H1 (cell line): ENCODE results near the gene POM121C. TPM values are rescaled to one million over a fixed set of nuclear protein-coding genes. Genes with fewer than 3 reads are reported as not detected.

Source experiments
- CTCF ChIA-PET: fragments of 300-600 bp; sonication (Branson Sonifier 250); formaldehyde crosslinking; loops from one replicate; lab custom pipeline; 2021; ENCODE audit not compliant: partially characterized antibody; lab: Charles Lee
- POLR2A ChIA-PET: fragments of 300-600 bp; sonication (Branson Sonifier 250); formaldehyde crosslinking; loops from one replicate; lab custom pipeline; 2021; ENCODE audit warnings: inconsistent platforms; ENCODE audit not compliant: partially characterized antibody; lab: Charles Lee
- DNase-seq, 2 experiments: peaks; one replicate each; pipeline versions ENCODE4 v3.0.0 to v3.0.0-alpha.2; 2010 to 2022; ENCODE audit warnings: low spot score in 2 of 2, low read depth in 1 of 2, mixed read lengths in 1 of 2
- FAIRE-seq: peaks from 2 replicates; lab custom pipeline; 2011; peaks lifted over from hg19 to GRCh38; lab: Jason Lieb, UNC
- H2AFZ ChIP-seq: 2 replicates; pipeline ENCODE4 v1.8.1; 2012; ENCODE audit warnings: low read length, inconsistent platforms
- H2AK5ac ChIP-seq: 2 replicates; pipeline ENCODE4 v1.6.1; 2013; ENCODE audit warnings: low read depth, low read length
- H2BK120ac ChIP-seq: replicated peaks from 2 replicates; pipeline ENCODE3; 2013; ENCODE audit warnings: low read depth, low read length, inconsistent platforms
- H2BK12ac ChIP-seq: 2 replicates; pipeline ENCODE4 v1.6.1; 2013; ENCODE audit warnings: low read depth, low read length
- H2BK15ac ChIP-seq: 2 replicates; pipeline ENCODE4 v1.6.1; 2013; ENCODE audit warnings: low read length
- H2BK20ac ChIP-seq: 2 replicates; pipeline ENCODE4 v1.6.1; 2013; ENCODE audit warnings: low read length
- H2BK5ac ChIP-seq: 2 replicates; pipeline ENCODE4 v1.6.1; 2013; ENCODE audit warnings: low read depth, low read length
- H3K14ac ChIP-seq: 2 replicates; pipeline ENCODE4 v1.6.1; 2013; ENCODE audit warnings: inconsistent platforms; ENCODE audit not compliant: insufficient read length
- H3K18ac ChIP-seq: 2 replicates; pipeline ENCODE4 v1.6.1; 2013; ENCODE audit warnings: low read length; ENCODE audit errors: extremely low read depth
- H3K23ac ChIP-seq: 2 replicates; pipeline ENCODE4 v1.6.1; 2013; ENCODE audit warnings: inconsistent platforms; ENCODE audit not compliant: insufficient read length
- H3K23me2 ChIP-seq: 2 replicates; pipeline ENCODE4 v1.6.1; 2013; ENCODE audit warnings: low read depth, low read length
- H3K27ac ChIP-seq: 2 replicates; pipeline ENCODE4 v1.6.1; 2011; ENCODE audit warnings: low read depth, low read length, inconsistent platforms
- H3K27me3 ChIP-seq, 4 experiments: replicated peaks in 1 of 4; 1 replicate in 1 of 4; 2 replicates in 3 of 4; pipeline versions ENCODE4 v1.6.1 to v1.8.1; 2011 to 2013; ENCODE audit warnings: low read length in 3 of 4, mild to moderate bottlenecking in 3 of 4, inconsistent platforms in 2 of 4, mixed read lengths in 2 of 4, moderate library complexity in 1 of 4; ENCODE audit not compliant: control insufficient read depth in 3 of 4, insufficient read depth in 3 of 4; ENCODE audit errors: extremely low read depth in 1 of 4
- H3K36me3 ChIP-seq, 4 experiments: 2 replicates each; pipeline versions ENCODE4 v1.6.1 to v1.8.1; 2011 to 2013; ENCODE audit warnings: mild to moderate bottlenecking in 4 of 4, low read length in 3 of 4, moderate library complexity in 2 of 4, control low read depth in 1 of 4, inconsistent platforms in 1 of 4; ENCODE audit not compliant: insufficient read depth in 4 of 4, control insufficient read depth in 2 of 4
- H3K4ac ChIP-seq: replicated peaks from 2 replicates; pipeline ENCODE3; 2013; ENCODE audit warnings: low read length, low read depth, mixed read lengths, inconsistent platforms; ENCODE audit not compliant: insufficient read length
- H3K4me1 ChIP-seq, 4 experiments: replicated peaks in 1 of 4; 1 replicate in 1 of 4; 2 replicates in 3 of 4; pipeline versions ENCODE4 v1.6.1 to v1.8.1; 2011 to 2013; ENCODE audit warnings: low read length in 3 of 4, inconsistent platforms in 2 of 4, mixed read lengths in 1 of 4; ENCODE audit not compliant: insufficient read depth in 4 of 4, control insufficient read depth in 3 of 4
- H3K4me2 ChIP-seq, 2 experiments: 2 replicates each; pipeline versions ENCODE4 v1.6.1 to v1.8.1; 2011 to 2013; ENCODE audit warnings: low read depth in 2 of 2, low read length in 2 of 2, control low read depth in 1 of 2, inconsistent platforms in 1 of 2, mild to moderate bottlenecking in 1 of 2; ENCODE audit not compliant: insufficient read depth in 1 of 2
- H3K4me3 ChIP-seq, 4 experiments: fragments of 200-600, 300-600 bp in 1 of 4; sonication (generic), shearing (Covaris generic), sonication (Bioruptor Twin) in 1 of 4; 2 replicates each; pipeline versions ENCODE4 v1.5.1 to v1.8.1; 2011 to 2016; ENCODE audit warnings: low read length in 4 of 4, low read depth in 3 of 4, control low read depth in 2 of 4, inconsistent platforms in 2 of 4, mild to moderate bottlenecking in 2 of 4, mixed read lengths in 1 of 4, moderate library complexity in 1 of 4; ENCODE audit not compliant: insufficient read depth in 2 of 4; ENCODE audit errors: extremely low read depth in 1 of 4
- H3K56ac ChIP-seq: replicated peaks from 2 replicates; pipeline ENCODE3; 2013; ENCODE audit warnings: low read depth, mild to moderate bottlenecking, mixed read lengths, low read length, inconsistent platforms; ENCODE audit not compliant: insufficient read length
- H3K79me1 ChIP-seq: 2 replicates; pipeline ENCODE4 v1.6.1; 2013; ENCODE audit warnings: low read depth, low read length, control low read depth
- H3K79me2 ChIP-seq, 2 experiments: 2 replicates each; pipeline versions ENCODE4 v1.6.1 to v1.8.1; 2012 to 2013; ENCODE audit warnings: low read length in 2 of 2, mild to moderate bottlenecking in 2 of 2, inconsistent platforms in 1 of 2; ENCODE audit not compliant: insufficient read depth in 2 of 2, control insufficient read depth in 1 of 2
- H3K9ac ChIP-seq, 4 experiments: replicated peaks in 1 of 4; 1 replicate in 1 of 4; 2 replicates in 3 of 4; pipeline versions ENCODE4 v1.6.1 to v1.8.1; 2011 to 2013; ENCODE audit warnings: low read depth in 3 of 4, low read length in 3 of 4, control low read depth in 2 of 4, mild to moderate bottlenecking in 2 of 4, moderate library complexity in 2 of 4, inconsistent platforms in 1 of 4; ENCODE audit errors: extremely low read depth in 1 of 4
- H3K9me3 ChIP-seq, 2 experiments: 2 replicates each; pipeline versions ENCODE4 v1.6.1 to v1.8.1; 2012 to 2013; ENCODE audit warnings: mild to moderate bottlenecking in 2 of 2, moderate library complexity in 2 of 2, control low read depth in 1 of 2, inconsistent platforms in 1 of 2, low read depth in 1 of 2, low read length in 1 of 2, mixed read lengths in 1 of 2; ENCODE audit not compliant: insufficient read depth in 2 of 2
- H4K20me1 ChIP-seq, 2 experiments: replicated peaks in 1 of 2; 2 replicates each; pipeline versions ENCODE3 to v1.8.1; 2011 to 2013; ENCODE audit warnings: inconsistent platforms in 2 of 2, low read length in 2 of 2, mild to moderate bottlenecking in 1 of 2; ENCODE audit not compliant: insufficient read depth in 2 of 2, control insufficient read depth in 1 of 2
- H4K5ac ChIP-seq: 2 replicates; pipeline ENCODE4 v1.6.1; 2013; ENCODE audit warnings: low read length, low read depth, mixed read lengths, inconsistent platforms; ENCODE audit not compliant: insufficient read length
- H4K8ac ChIP-seq: 2 replicates; pipeline ENCODE4 v1.8.0; 2013; ENCODE audit warnings: mild to moderate bottlenecking, moderate library complexity, low read length, inconsistent platforms; ENCODE audit not compliant: insufficient read depth; ENCODE audit errors: extremely low read depth
- H4K91ac ChIP-seq: replicated peaks from 2 replicates; pipeline ENCODE3; 2013; ENCODE audit warnings: low read length, mixed read lengths, inconsistent platforms; ENCODE audit not compliant: insufficient read length
- BCL11A ChIP-seq, 2 experiments: IDR thresholded peaks; one replicate each; pipeline ENCODE4 v1.6.1; 2011; ENCODE audit warnings: low read depth in 2 of 2, low read length in 2 of 2, mild to moderate bottlenecking in 2 of 2
- POLR2AphosphoS5 ChIP-seq: IDR thresholded peaks from 2 replicates; pipeline ENCODE4 v1.6.1; 2011; ENCODE audit warnings: low read depth, low read length
- WGBS, 2 experiments: shearing (Covaris generic) in 1 of 2; methylation state at CpG; one replicate each; pipeline versions ENCODE4 v1.1.6 to v1.1.7; 2013 to 2015; ENCODE audit warnings: low lambda C conversion rate in 2 of 2, mixed read lengths in 2 of 2, inconsistent platforms in 1 of 2, low coverage in 1 of 2, missing lambda C conversion rate in 1 of 2; ENCODE audit not compliant: insufficient replicate concordance in 2 of 2, insufficient coverage in 1 of 2, insufficient read length in 1 of 2; ENCODE audit errors: extremely low coverage in 1 of 2, missing lambda C conversion rate in 1 of 2; 5-methylcytosine and 5-hydroxymethylcytosine counted together
- polyA plus RNA-seq, 7 experiments: library from polyadenylated mRNA; depleted of rRNA in 3 of 7; stranded (reverse) in 5 of 7; unstranded in 2 of 7; fragments of >200 nt in 5 of 7; fragments of 200-250 nt in 2 of 7; gene quantifications; 1 replicate in 5 of 7; 2 replicates in 1 of 7; 4 replicates in 1 of 7; pipeline versions ENCODE4 v1.2.1 to v1.2.3, GENCODE V29; 2011 to 2013; ENCODE audit warnings: missing spikeins in 2 of 7, mixed read lengths in 2 of 7
- total RNA-seq: library from RNA; stranded (reverse); fragmentation: NEBNext Ultra II Directional; extraction: Animal tissue kit (Norgen Biotek cat#: 25700); gene quantifications from 2 replicates; pipeline ENCODE4 v1.2.1, GENCODE V29; 2021

Gene POM121C
- total and polyA plus RNA-seq, 2 of the 8 experiments (the other 6 are each of a cell fraction or from before 2014, with no cell fraction given): 16.5 to 58.0 TPM

DNA sequence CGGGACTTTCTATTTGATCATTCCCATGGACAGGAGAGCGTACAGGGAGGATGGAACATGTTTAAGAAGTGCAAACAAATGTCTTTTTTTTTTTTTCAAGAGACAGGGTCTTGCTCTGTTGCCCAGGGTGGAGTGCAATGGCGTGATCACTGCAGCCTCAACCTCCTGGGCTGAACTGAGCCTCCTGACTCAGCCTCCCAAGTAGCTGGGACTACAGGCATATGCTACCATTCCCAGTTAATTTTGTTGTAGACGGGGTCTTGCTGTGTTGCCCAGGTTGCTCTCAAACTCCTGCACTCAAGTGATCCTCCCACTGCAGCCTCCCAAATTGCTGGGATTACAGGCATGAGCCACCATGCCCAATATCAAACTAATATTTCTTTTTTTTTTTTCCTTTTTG lies 46.5 kb upstream of the POM121C start:
- 0 out of 2 replicates have a peak, but pooled peaks have one; percentile 22 for TF ChIP-seq POLR2AphosphoS5
- no peak for TF ChIP-seq BCL11A (IDR thresholded peaks at IDR 0.05; ENCODE audit: low read depth in 2 of 2, low read length in 2 of 2)
- no peaks in the 10 kb centered on the region for H3K79me1 ChIP-seq
- FAIRE-seq (no peak), DNase-seq (peak in 1 of 2 experiments; percentile 17)
- H2BK5ac ChIP-seq: no peak overlapping the region
- no peak overlapping the region for H4K91ac ChIP-seq
- no peak overlapping the region for H2BK12ac ChIP-seq
- H3K36me3 ChIP-seq: peaks cover 12 to 23% (median 21%) of the 10 kb centered on the region in 4 experiments
- CTCF ChIA-PET: interaction anchor here (1.5 kb wide), 1 partner anchor 229 kb away, joined by 5 read pairs; no protein-coding TSS in a partner anchor
- H3K27ac ChIP-seq: no peak overlapping the region
- H3K79me2 ChIP-seq: no peaks in the 10 kb centered on the region
- no peaks in the 10 kb centered on the region for H3K27me3 ChIP-seq
- H2BK120ac ChIP-seq: no peak overlapping the region
- POLR2A ChIA-PET: no interaction called here
- no peaks in the 10 kb centered on the region for H3K9me3 ChIP-seq
- H3K9ac ChIP-seq: no peak overlapping the region
- H2AK5ac ChIP-seq: no peak overlapping the region
- H3K14ac ChIP-seq: no peak overlapping the region
- 0 out of 2 replicates have a peak, but pooled peaks cover 3% of the 10 kb centered on the region for H3K23me2 ChIP-seq
- H3K4me3 ChIP-seq: no peak overlapping the region
- H3K4me2 ChIP-seq: no peak overlapping the region
- H4K20me1 ChIP-seq: no peaks in the 10 kb centered on the region
- no peak overlapping the region for H3K4ac ChIP-seq
- 89% methylated on average over 4 of the region's 4 CpGs; no CpG with 5 or more reads in 1 of the 2 experiments for WGBS, 2 experiments
- H4K5ac ChIP-seq: no peak overlapping the region
- H2AFZ ChIP-seq: no peak overlapping the region
- H3K56ac ChIP-seq: no peak overlapping the region
- H2BK15ac ChIP-seq: no peak overlapping the region
- H3K18ac ChIP-seq: no peak overlapping the region
- no peaks in the 10 kb centered on the region; a peak in 1 of 7 replicates for H3K4me1 ChIP-seq
- H2BK20ac ChIP-seq: no peak overlapping the region
- no peak overlapping the region for H4K8ac ChIP-seq
- no peak overlapping the region for H3K23ac ChIP-seq
